ENCODE measurements around the gene SORBS1.

SORBS1 gene

GRCh38 chr10:95375418-95375817, 185.8 kb downstream of the SORBS1 start:
- no peaks in the 10 kb centered on the region for H3K9me3 ChIP-seq (ENCODE audit: control insufficient read depth, insufficient read depth, low read length)
- H3K9ac ChIP-seq (ENCODE audit: low read depth, low read length) = no peak overlapping the region
- H3K4me1 ChIP-seq (ENCODE audit: control insufficient read depth, insufficient read depth, low read length) = peaks cover 4% of the 10 kb centered on the region
- no peaks in the 10 kb centered on the region for H3K36me3 ChIP-seq (ENCODE audit: control insufficient read depth, insufficient read depth, low read length)
- no peak overlapping the region for H3K4me3 ChIP-seq (ENCODE audit: low read depth, low read length)
- H3K27me3 ChIP-seq (ENCODE audit: control insufficient read depth, insufficient read depth, low read length) = no peaks in the 10 kb centered on the region

GRCh38 chr10:95374597-95375209, 186.5 kb downstream of the SORBS1 start:
- Histone ChIP-seq H3K4me1 (ENCODE audit: control insufficient read depth, insufficient read depth, low read length) (peaks cover 4% of the 10 kb centered on the region), H3K27me3 (ENCODE audit: control insufficient read depth, insufficient read depth, low read length) (no peaks in the 10 kb centered on the region), H3K36me3 (ENCODE audit: control insufficient read depth, insufficient read depth, low read length) (no peaks in the 10 kb centered on the region), H3K9ac (ENCODE audit: low read depth, low read length) (no peak overlapping the region), H3K4me3 (ENCODE audit: low read depth, low read length) (no peak overlapping the region), H3K9me3 (ENCODE audit: control insufficient read depth, insufficient read depth, low read length) (no peaks in the 10 kb centered on the region)

- no peak overlapping the region for H3K9ac ChIP-seq (ENCODE audit: low read depth, low read length)
- H3K4me3 ChIP-seq (ENCODE audit: low read depth, low read length) = no peak overlapping the region
- H3K9me3 ChIP-seq (ENCODE audit: control insufficient read depth, insufficient read depth, low read length) = no peaks in the 10 kb centered on the region
- H3K27me3 ChIP-seq (ENCODE audit: control insufficient read depth, insufficient read depth, low read length) = no peaks in the 10 kb centered on the region
- peaks cover 4% of the 10 kb centered on the region for H3K4me1 ChIP-seq (ENCODE audit: control insufficient read depth, insufficient read depth, low read length)
- no peaks in the 10 kb centered on the region for H3K36me3 ChIP-seq (ENCODE audit: control insufficient read depth, insufficient read depth, low read length)
These were observed 187.5 kb downstream of the SORBS1 start for GRCh38 chr10:95373660-95374059.

- Histone ChIP-seq H3K4me1 (ENCODE audit: control insufficient read depth, insufficient read depth, low read length) (no peaks in the 10 kb centered on the region), H3K36me3 (ENCODE audit: control insufficient read depth, insufficient read depth, low read length) (no peaks in the 10 kb centered on the region), H3K9ac (ENCODE audit: low read depth, low read length) (peak overlapping the region; percentile 6), H3K27me3 (ENCODE audit: control insufficient read depth, insufficient read depth, low read length) (no peaks in the 10 kb centered on the region), H3K9me3 (ENCODE audit: control insufficient read depth, insufficient read depth, low read length) (no peaks in the 10 kb centered on the region), H3K4me3 (ENCODE audit: low read depth, low read length) (no peak overlapping the region)
These were observed 196.8 kb downstream of the SORBS1 start for GRCh38 chr10:95364342-95364741.

- H3K4me3 ChIP-seq (ENCODE audit: low read depth, low read length) = no peak overlapping the region
- no peaks in the 10 kb centered on the region for H3K9me3 ChIP-seq (ENCODE audit: control insufficient read depth, insufficient read depth, low read length)
- H3K9ac ChIP-seq (ENCODE audit: low read depth, low read length) = no peak overlapping the region
- H3K36me3 ChIP-seq (ENCODE audit: control insufficient read depth, insufficient read depth, low read length) = no peaks in the 10 kb centered on the region
- H3K27me3 ChIP-seq (ENCODE audit: control insufficient read depth, insufficient read depth, low read length) = no peaks in the 10 kb centered on the region
- no peaks in the 10 kb centered on the region for H3K4me1 ChIP-seq (ENCODE audit: control insufficient read depth, insufficient read depth, low read length)
These were observed 197.8 kb downstream of the SORBS1 start for GRCh38 chr10:95363303-95363912.

- Histone ChIP-seq H3K9ac (ENCODE audit: low read depth, low read length) (no peak overlapping the region), H3K27me3 (ENCODE audit: control insufficient read depth, insufficient read depth, low read length) (no peaks in the 10 kb centered on the region), H3K4me1 (ENCODE audit: control insufficient read depth, insufficient read depth, low read length) (no peaks in the 10 kb centered on the region), H3K4me3 (ENCODE audit: low read depth, low read length) (no peak overlapping the region), H3K36me3 (ENCODE audit: control insufficient read depth, insufficient read depth, low read length) (peaks cover 14% of the 10 kb centered on the region), H3K9me3 (ENCODE audit: control insufficient read depth, insufficient read depth, low read length) (no peaks in the 10 kb centered on the region)
These were observed 201.0 kb downstream of the SORBS1 start for GRCh38 chr10:95360122-95360714.

- Histone ChIP-seq H3K4me3 (ENCODE audit: low read depth, low read length) (no peak overlapping the region), H3K27me3 (ENCODE audit: control insufficient read depth, insufficient read depth, low read length) (no peaks in the 10 kb centered on the region), H3K9me3 (ENCODE audit: control insufficient read depth, insufficient read depth, low read length) (no peaks in the 10 kb centered on the region), H3K9ac (ENCODE audit: low read depth, low read length) (no peak overlapping the region), H3K4me1 (ENCODE audit: control insufficient read depth, insufficient read depth, low read length) (no peaks in the 10 kb centered on the region), H3K36me3 (ENCODE audit: control insufficient read depth, insufficient read depth, low read length) (peaks cover 14% of the 10 kb centered on the region)
These were observed 201.7 kb downstream of the SORBS1 start for GRCh38 chr10:95359466-95359865.

GRCh38 chr10:95356190-95356955, 204.8 kb downstream of the SORBS1 start:
- no peaks in the 10 kb centered on the region for H3K9me3 ChIP-seq (ENCODE audit: control insufficient read depth, insufficient read depth, low read length)
- no peak overlapping the region for H3K9ac ChIP-seq (ENCODE audit: low read depth, low read length)
- no peak overlapping the region for H3K4me3 ChIP-seq (ENCODE audit: low read depth, low read length)
- peaks cover 18% of the 10 kb centered on the region for H3K36me3 ChIP-seq (ENCODE audit: control insufficient read depth, insufficient read depth, low read length)
- no peaks in the 10 kb centered on the region for H3K4me1 ChIP-seq (ENCODE audit: control insufficient read depth, insufficient read depth, low read length)
- no peaks in the 10 kb centered on the region for H3K27me3 ChIP-seq (ENCODE audit: control insufficient read depth, insufficient read depth, low read length)

GRCh38 chr10:95355301-95355700, 205.9 kb downstream of the SORBS1 start:
- Histone ChIP-seq H3K36me3 (ENCODE audit: control insufficient read depth, insufficient read depth, low read length) (peaks cover 18% of the 10 kb centered on the region), H3K4me1 (ENCODE audit: control insufficient read depth, insufficient read depth, low read length) (no peaks in the 10 kb centered on the region), H3K4me3 (ENCODE audit: low read depth, low read length) (no peak overlapping the region), H3K9me3 (ENCODE audit: control insufficient read depth, insufficient read depth, low read length) (no peaks in the 10 kb centered on the region), H3K27me3 (ENCODE audit: control insufficient read depth, insufficient read depth, low read length) (no peaks in the 10 kb centered on the region), H3K9ac (ENCODE audit: low read depth, low read length) (no peak overlapping the region)

GRCh38 chr10:95354110-95354509, 207.1 kb downstream of the SORBS1 start:
- peaks cover 18% of the 10 kb centered on the region for H3K36me3 ChIP-seq (ENCODE audit: control insufficient read depth, insufficient read depth, low read length)
- no peaks in the 10 kb centered on the region for H3K4me1 ChIP-seq (ENCODE audit: control insufficient read depth, insufficient read depth, low read length)
- H3K9ac ChIP-seq (ENCODE audit: low read depth, low read length) = no peak overlapping the region
- no peaks in the 10 kb centered on the region for H3K9me3 ChIP-seq (ENCODE audit: control insufficient read depth, insufficient read depth, low read length)
- no peaks in the 10 kb centered on the region for H3K27me3 ChIP-seq (ENCODE audit: control insufficient read depth, insufficient read depth, low read length)
- no peak overlapping the region for H3K4me3 ChIP-seq (ENCODE audit: low read depth, low read length)

- no peaks in the 10 kb centered on the region for H3K9me3 ChIP-seq (ENCODE audit: control insufficient read depth, insufficient read depth, low read length)
- H3K9ac ChIP-seq (ENCODE audit: low read depth, low read length) = no peak overlapping the region
- no peak overlapping the region for H3K4me3 ChIP-seq (ENCODE audit: low read depth, low read length)
- no peaks in the 10 kb centered on the region for H3K27me3 ChIP-seq (ENCODE audit: control insufficient read depth, insufficient read depth, low read length)
- peaks cover 18% of the 10 kb centered on the region for H3K36me3 ChIP-seq (ENCODE audit: control insufficient read depth, insufficient read depth, low read length)
- H3K4me1 ChIP-seq (ENCODE audit: control insufficient read depth, insufficient read depth, low read length) = no peaks in the 10 kb centered on the region
These were observed 208.0 kb downstream of the SORBS1 start for GRCh38 chr10:95353123-95353522.

Data from iPS-15b (cell line).